Measurements from ENCODE around the gene SREBF2. TPM values are rescaled to one million over a fixed set of nuclear protein-coding genes. Genes with fewer than 3 reads are reported as not detected.

SREBF2 gene
- total and polyA plus RNA-seq, 2 of the 13 experiments (the other 11 are each of a cell fraction or from before 2014, with no cell fraction given), result 53.8 to 72.6 TPM

DNA sequence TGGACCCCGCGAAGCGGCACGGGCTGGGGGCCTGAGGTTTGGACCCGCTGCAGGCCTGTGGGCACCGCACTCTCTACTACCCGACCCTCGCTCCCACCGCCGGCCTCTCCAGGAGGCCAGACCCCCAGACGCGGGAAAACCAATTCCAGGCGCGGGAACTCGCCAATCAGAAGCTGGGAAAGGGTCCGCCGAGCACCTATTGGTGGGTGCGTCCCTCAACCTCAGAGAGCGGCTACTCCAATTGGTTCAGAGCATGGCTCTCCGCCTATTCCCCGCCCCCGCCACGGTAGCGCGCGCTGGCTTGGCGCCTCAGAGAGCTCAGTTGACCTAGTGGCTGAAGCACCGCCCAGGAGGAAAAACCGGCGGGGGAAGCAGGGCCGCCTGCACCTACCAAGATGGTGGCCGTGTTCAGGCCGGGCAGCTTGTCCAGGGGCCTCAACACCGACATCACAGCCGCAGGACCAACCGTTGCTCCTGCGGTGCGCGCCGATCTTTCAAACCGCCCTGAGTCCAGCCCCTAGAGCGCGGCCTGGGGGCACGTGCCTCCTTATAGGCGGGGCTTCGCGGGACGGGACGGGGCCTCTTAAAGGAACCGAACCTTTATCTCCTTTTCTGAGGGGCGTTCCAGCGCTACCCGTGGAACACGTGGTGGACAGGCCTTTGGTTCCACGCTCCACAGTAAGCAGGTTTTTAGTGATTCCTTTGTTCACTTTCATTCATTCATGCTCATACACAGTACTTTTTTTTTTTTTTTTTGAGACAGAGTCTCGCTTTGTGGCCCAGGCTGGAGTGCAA is 113.9 kb downstream of the SREBF2 start, which contains the start of gene CENPM (continued):
- TF ChIP-seq, protein P1, sequence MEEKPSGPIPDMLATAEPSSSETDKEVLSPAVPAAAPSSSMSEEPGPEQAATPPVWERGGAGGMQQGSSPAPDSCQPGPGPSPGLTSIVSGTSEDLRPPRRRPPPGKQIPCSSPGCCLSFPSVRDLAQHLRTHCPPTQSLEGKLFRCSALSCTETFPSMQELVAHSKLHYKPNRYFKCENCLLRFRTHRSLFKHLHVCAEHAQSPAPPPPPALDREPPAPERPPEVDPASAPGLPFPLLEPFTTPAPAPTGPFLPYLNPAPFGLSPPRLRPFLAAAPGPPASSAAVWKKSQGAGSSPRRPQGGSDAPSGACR (CRISPR knock-in tag; IDR thresholded peaks at IDR 0.05), result peak; percentile 89; the same call in 1 of the 2 replicates
- TF ChIP-seq PPARG (CRISPR knock-in tag; conservative IDR thresholded peaks at IDR 0.05) (no peak), TGIF2 (CRISPR knock-in tag; IDR thresholded peaks at IDR 0.05) (peak; percentile 58; the same call in 1 of the 2 replicates), YY1 (IDR thresholded peaks at IDR 0.05; ENCODE audit: insufficient read depth, insufficient replicate concordance, low read depth, low read length) (peak; percentile 87), ZNF260 (CRISPR knock-in tag; IDR thresholded peaks at IDR 0.05; ENCODE audit: borderline replicate concordance, low read depth) (no peak; the same call in 1 of the 2 replicates), CCDC6 (CRISPR knock-in tag; IDR thresholded peaks at IDR 0.05) (peak; percentile 97), ZNF547 (CRISPR knock-in tag; IDR thresholded peaks at IDR 0.05) (peak; percentile 90), SALL1 (CRISPR knock-in tag; IDR thresholded peaks at IDR 0.05) (peak; percentile 63), KDM6A (CRISPR knock-in tag; IDR thresholded peaks at IDR 0.05; ENCODE audit: low read depth) (no peak), SALL2 (CRISPR knock-in tag; IDR thresholded peaks at IDR 0.05) (peak; percentile 92), HDAC2 (CRISPR knock-in tag; IDR thresholded peaks at IDR 0.05) (peak; percentile 11; the same call in 1 of the 2 replicates), PTBP1 (IDR thresholded peaks at IDR 0.05; ENCODE audit: low read depth, low read length, poor library complexity, severe bottlenecking) (peak; percentile 38), PHB2 (IDR thresholded peaks at IDR 0.05; ENCODE audit: partially characterized antibody) (no peak), ELF1 (CRISPR knock-in tag; IDR thresholded peaks at IDR 0.05) (no peak), ZNF235 (CRISPR knock-in tag; IDR thresholded peaks at IDR 0.05; ENCODE audit: borderline replicate concordance) (no peak; the same call in 1 of the 2 replicates), SPEN (CRISPR knock-in tag; IDR thresholded peaks at IDR 0.05; ENCODE audit: low read depth) (peak; percentile 27; the same call in 1 of the 2 replicates), FOXK1 (CRISPR knock-in tag; IDR thresholded peaks at IDR 0.05; ENCODE audit: borderline replicate concordance, low read depth) (no peak; the same call in 1 of the 2 replicates), IRF2 (CRISPR knock-in tag; IDR thresholded peaks at IDR 0.05) (peak; percentile 28; the same call in 1 of the 2 replicates)
- TF ChIP-seq, protein P2, sequence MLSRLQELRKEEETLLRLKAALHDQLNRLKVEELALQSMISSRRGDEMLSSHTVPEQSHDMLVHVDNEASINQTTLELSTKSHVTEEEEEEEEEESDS (CRISPR knock-in tag; IDR thresholded peaks at IDR 0.05; ENCODE audit: borderline replicate concordance), result peak; percentile 84; the same call in 1 of the 2 replicates
- TF ChIP-seq, protein P3, sequence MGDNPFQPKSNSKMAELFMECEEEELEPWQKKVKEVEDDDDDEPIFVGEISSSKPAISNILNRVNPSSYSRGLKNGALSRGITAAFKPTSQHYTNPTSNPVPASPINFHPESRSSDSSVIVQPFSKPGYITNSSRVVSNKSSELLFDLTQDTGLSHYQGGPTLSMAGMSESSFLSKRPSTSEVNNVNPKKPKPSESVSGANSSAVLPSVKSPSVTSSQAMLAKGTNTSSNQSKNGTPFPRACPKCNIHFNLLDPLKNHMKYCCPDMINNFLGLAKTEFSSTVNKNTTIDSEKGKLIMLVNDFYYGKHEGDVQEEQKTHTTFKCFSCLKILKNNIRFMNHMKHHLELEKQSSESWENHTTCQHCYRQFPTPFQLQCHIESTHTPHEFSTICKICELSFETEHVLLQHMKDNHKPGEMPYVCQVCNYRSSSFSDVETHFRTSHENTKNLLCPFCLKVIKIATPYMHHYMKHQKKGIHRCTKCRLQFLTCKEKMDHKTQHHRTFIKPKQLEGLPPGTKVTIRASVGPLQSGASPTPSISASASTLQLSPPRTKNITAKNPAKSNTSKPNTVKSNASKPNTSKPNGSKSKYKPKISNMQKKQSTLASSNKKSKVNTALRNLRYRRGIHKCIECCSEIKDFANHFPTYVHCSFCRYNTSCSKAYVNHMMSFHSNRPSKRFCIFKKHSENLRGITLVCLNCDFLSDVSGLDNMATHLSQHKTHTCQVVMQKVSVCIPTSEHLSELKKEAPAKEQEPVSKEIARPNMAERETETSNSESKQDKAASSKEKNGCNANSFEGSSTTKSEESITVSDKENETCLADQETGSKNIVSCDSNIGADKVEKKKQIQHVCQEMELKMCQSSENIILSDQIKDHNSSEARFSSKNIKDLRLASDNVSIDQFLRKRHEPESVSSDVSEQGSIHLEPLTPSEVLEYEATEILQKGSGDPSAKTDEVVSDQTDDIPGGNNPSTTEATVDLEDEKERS (CRISPR knock-in tag; IDR thresholded peaks at IDR 0.05), result peak; percentile 84
- TF ChIP-seq, protein P4, sequence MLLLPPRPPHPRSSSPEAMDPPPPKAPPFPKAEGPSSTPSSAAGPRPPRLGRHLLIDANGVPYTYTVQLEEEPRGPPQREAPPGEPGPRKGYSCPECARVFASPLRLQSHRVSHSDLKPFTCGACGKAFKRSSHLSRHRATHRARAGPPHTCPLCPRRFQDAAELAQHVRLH (CRISPR knock-in tag; IDR thresholded peaks at IDR 0.05; ENCODE audit: borderline replicate concordance, low read depth), result peak; percentile 50; the same call in 1 of the 2 replicates
- TF ChIP-seq, protein P5, sequence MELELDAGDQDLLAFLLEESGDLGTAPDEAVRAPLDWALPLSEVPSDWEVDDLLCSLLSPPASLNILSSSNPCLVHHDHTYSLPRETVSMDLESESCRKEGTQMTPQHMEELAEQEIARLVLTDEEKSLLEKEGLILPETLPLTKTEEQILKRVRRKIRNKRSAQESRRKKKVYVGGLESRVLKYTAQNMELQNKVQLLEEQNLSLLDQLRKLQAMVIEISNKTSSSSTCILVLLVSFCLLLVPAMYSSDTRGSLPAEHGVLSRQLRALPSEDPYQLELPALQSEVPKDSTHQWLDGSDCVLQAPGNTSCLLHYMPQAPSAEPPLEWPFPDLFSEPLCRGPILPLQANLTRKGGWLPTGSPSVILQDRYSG (CRISPR knock-in tag; IDR thresholded peaks at IDR 0.05), result peak; percentile 83
- TF ChIP-seq, protein P6, sequence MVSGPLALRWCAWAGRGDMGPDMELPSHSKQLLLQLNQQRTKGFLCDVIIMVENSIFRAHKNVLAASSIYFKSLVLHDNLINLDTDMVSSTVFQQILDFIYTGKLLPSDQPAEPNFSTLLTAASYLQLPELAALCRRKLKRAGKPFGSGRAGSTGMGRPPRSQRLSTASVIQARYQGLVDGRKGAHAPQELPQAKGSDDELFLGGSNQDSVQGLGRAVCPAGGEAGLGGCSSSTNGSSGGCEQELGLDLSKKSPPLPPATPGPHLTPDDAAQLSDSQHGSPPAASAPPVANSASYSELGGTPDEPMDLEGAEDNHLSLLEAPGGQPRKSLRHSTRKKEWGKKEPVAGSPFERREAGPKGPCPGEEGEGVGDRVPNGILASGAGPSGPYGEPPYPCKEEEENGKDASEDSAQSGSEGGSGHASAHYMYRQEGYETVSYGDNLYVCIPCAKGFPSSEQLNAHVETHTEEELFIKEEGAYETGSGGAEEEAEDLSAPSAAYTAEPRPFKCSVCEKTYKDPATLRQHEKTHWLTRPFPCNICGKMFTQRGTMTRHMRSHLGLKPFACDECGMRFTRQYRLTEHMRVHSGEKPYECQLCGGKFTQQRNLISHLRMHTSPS (CRISPR knock-in tag; IDR thresholded peaks at IDR 0.05; ENCODE audit: low read depth), result no peak

Data from HepG2 (cell line).